Measurements from ENCODE around the gene GLB1L2.

Gene GLB1L2

DNA sequence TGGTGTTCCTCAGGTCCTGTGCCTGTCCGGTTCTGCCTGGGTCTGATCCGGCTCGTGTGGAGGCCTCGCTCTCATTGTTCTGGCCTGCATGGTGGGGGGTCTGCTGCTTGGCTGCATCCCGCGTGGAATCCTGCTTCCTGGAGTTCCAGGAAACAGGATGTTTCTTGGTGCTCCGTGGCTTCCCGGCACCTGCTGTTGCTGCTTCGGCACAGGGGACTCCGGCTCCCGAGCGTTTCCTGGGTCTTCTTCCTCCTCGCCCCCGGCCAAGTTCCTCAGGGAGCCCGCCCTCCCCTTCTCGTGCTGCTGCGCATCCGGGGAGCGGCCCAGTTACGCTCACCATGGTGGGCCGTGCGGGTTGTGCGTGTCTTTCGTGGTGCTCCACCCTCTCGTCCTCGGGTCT lies 29.9 kb downstream of the GLB1L2 start:
- no peak for TF ChIP-seq CTCF (conservative IDR thresholded peaks at IDR 0.05; ENCODE audit: low read depth, low read length)
- DNase-seq (ENCODE audit: low read depth) = no peak

GRCh38 chr11:134362192-134362901 lies 30.6 kb downstream of the GLB1L2 start:
- no peak for DNase-seq (ENCODE audit: low read depth)
- no peak for TF ChIP-seq CTCF (conservative IDR thresholded peaks at IDR 0.05; ENCODE audit: low read depth, low read length)
- H3K4me3 ChIP-seq (ENCODE audit: low read depth, low read length) = no peak overlapping the region

More for the DNA sequence above, 29.9 kb downstream of the GLB1L2 start:
- no peak overlapping the region for H3K4me3 ChIP-seq (ENCODE audit: low read depth, low read length)

GRCh38 chr11:134363161-134363560 lies 31.4 kb downstream of the GLB1L2 start:
- no peak overlapping the region for H3K4me3 ChIP-seq (ENCODE audit: low read depth, low read length)
- TF ChIP-seq CTCF (conservative IDR thresholded peaks at IDR 0.05; ENCODE audit: low read depth, low read length) = no peak
- DNase-seq (ENCODE audit: low read depth) = no peak

DNA sequence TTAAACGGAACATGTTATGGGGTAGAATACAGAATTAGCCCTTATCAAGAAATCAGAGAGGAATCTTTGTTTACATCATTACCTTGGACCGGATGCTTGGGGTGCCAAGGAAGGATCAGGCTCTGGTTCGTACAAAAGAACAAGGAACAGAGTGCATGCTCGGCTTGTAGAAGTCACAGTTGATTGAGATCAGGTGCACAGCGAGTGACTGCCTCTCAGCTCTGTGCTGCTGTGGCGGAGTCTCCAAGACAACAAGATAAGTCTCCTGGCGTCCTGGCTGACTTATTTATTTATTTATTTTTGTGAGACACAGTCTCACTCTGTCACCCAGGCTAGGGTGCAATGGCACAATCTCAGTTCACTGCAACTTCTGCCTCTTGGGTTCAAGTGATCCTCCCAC lies 31.8 kb downstream of the GLB1L2 start:
- TF ChIP-seq CTCF (conservative IDR thresholded peaks at IDR 0.05; ENCODE audit: low read depth, low read length) = no peak
- DNase-seq (ENCODE audit: low read depth) = no peak
- H3K4me3 ChIP-seq (ENCODE audit: low read depth, low read length) = no peak overlapping the region

GRCh38 chr11:134364261-134364660 lies 32.5 kb downstream of the GLB1L2 start:
- DNase-seq (ENCODE audit: low read depth) = no peak
- TF ChIP-seq CTCF (conservative IDR thresholded peaks at IDR 0.05; ENCODE audit: low read depth, low read length) = no peak
- no peak overlapping the region for H3K4me3 ChIP-seq (ENCODE audit: low read depth, low read length)

GRCh38 chr11:134365011-134365925 lies 33.5 kb downstream of the GLB1L2 start:
- no peak for DNase-seq (ENCODE audit: low read depth)
- H3K4me3 ChIP-seq (ENCODE audit: low read depth, low read length) = no peak overlapping the region
- TF ChIP-seq CTCF (conservative IDR thresholded peaks at IDR 0.05; ENCODE audit: low read depth, low read length) = no peak
